NCI-H526 (cell line): ENCODE results near the gene SUPT3H.
"Not testable (repeated sequence)": the region's sequence is repeated elsewhere in the genome, so short reads cannot be mapped to it uniquely, and the experiment has no call there.

Experiments
- DNase-seq, 2 experiments: peaks; one replicate each; lab custom pipeline; 2025; lab: John Stamatoyannopoulos, UW

SUPT3H gene

GRCh38 chr6:45174045-45174444, 203.7 kb downstream of the SUPT3H start:
- DNase-seq: no peak

- no peak for DNase-seq
Observed at GRCh38 chr6:45171380-45171779, 206.4 kb downstream of the SUPT3H start.

GRCh38 chr6:45170309-45170708, 207.4 kb downstream of the SUPT3H start:
- DNase-seq: no peak

- DNase-seq: no peak
Observed at GRCh38 chr6:45169815-45170214, 207.9 kb downstream of the SUPT3H start.

GRCh38 chr6:45163952-45164766, 213.6 kb downstream of the SUPT3H start:
- DNase-seq: no peak

GRCh38 chr6:45160305-45160704, 217.4 kb downstream of the SUPT3H start:
- no peak for DNase-seq

- peak in 1 of 2 experiments; percentile 17 for DNase-seq
Observed at GRCh38 chr6:45156075-45156474, 221.7 kb downstream of the SUPT3H start.

- DNase-seq: no peak
Observed at GRCh38 chr6:45155341-45155894, 222.3 kb downstream of the SUPT3H start.

GRCh38 chr6:45154679-45155078, 223.1 kb downstream of the SUPT3H start:
- no peak for DNase-seq

- DNase-seq: no peak
Observed at GRCh38 chr6:45148711-45149341, 228.9 kb downstream of the SUPT3H start.

- DNase-seq: no peak
Observed at GRCh38 chr6:45148278-45148677, 229.5 kb downstream of the SUPT3H start.

- not testable (repeated sequence) for DNase-seq
Observed at GRCh38 chr6:45145658-45146057, 232.1 kb downstream of the SUPT3H start.

- DNase-seq: no peak
Observed at GRCh38 chr6:45138765-45139164, 239.0 kb downstream of the SUPT3H start.

GRCh38 chr6:45136495-45136894, 241.2 kb downstream of the SUPT3H start:
- no peak for DNase-seq

- no peak for DNase-seq
Observed at GRCh38 chr6:45132658-45133294, 245.0 kb downstream of the SUPT3H start.

- no peak for DNase-seq
Observed at GRCh38 chr6:45132059-45132458, 245.7 kb downstream of the SUPT3H start.

- DNase-seq: no peak
Observed at GRCh38 chr6:45129051-45129450, 248.7 kb downstream of the SUPT3H start.

- DNase-seq: no peak
Observed at GRCh38 chr6:45127185-45127584, 250.5 kb downstream of the SUPT3H start.

- no peak for DNase-seq
Observed at GRCh38 chr6:45126033-45126432, 251.7 kb downstream of the SUPT3H start.

- no peak for DNase-seq
Observed at GRCh38 chr6:45123023-45123422, 254.7 kb downstream of the SUPT3H start.

GRCh38 chr6:45118754-45119153, 259.0 kb downstream of the SUPT3H start:
- no peak for DNase-seq

- no peak for DNase-seq
Observed at GRCh38 chr6:45116714-45117410, 260.9 kb downstream of the SUPT3H start.
